Type B pancreatic cell (in vitro differentiated cells): Measurements from ENCODE around the gene NCEH1. TPM values are rescaled to one million over a fixed set of nuclear protein-coding genes. Genes with fewer than 3 reads are reported as not detected.
A peak's percentile ranks its signal among the peaks of the same experiment; 100 is the strongest.

ENCODE experiments used
- DNase-seq: peaks from one replicate; pipeline ENCODE4 v3.0.0; 2021; ENCODE audit warnings: mixed read lengths; ENCODE audit not compliant: unreplicated experiment; ENCODE audit errors: extremely low spot score
- H3K27ac Mint-ChIP-seq: 2 replicates; pipeline ENCODE4 v1.8.0; 2021; ENCODE audit warnings: mild to moderate bottlenecking, mixed read lengths
- H3K27me3 Mint-ChIP-seq: 2 replicates; pipeline ENCODE4 v1.8.0; 2021; ENCODE audit warnings: mixed read lengths
- H3K36me3 Mint-ChIP-seq: 2 replicates; pipeline ENCODE4 v1.8.0; 2021; ENCODE audit warnings: mixed read lengths
- H3K4me1 Mint-ChIP-seq: one replicate; pipeline ENCODE4 v1.8.0; 2021; ENCODE audit warnings: mixed read lengths; ENCODE audit not compliant: unreplicated experiment
- H3K4me3 Mint-ChIP-seq: 2 replicates; pipeline ENCODE4 v1.8.0; 2021; ENCODE audit warnings: mild to moderate bottlenecking, mixed read lengths
- H3K9me3 Mint-ChIP-seq: 2 replicates; pipeline ENCODE4 v1.8.0; 2021; ENCODE audit warnings: mixed read lengths
- total RNA-seq: library from RNA; stranded (reverse); gene quantifications from 2 replicates; pipeline ENCODE4 v1.2.1, GENCODE V29; 2021; ENCODE audit warnings: low replicate concordance
- TF ChIP-seq, protein P1 (sequence below): fragments of 200-600 bp; sonication (generic); conservative IDR thresholded peaks from 2 replicates; pipeline ENCODE4 v1.5.0; 2021; ENCODE audit warnings: antibody characterized with exemption, mild to moderate bottlenecking

The NCEH1 gene
- total RNA-seq, 1 donor from 2014 or later, result 7.0 TPM

DNA sequence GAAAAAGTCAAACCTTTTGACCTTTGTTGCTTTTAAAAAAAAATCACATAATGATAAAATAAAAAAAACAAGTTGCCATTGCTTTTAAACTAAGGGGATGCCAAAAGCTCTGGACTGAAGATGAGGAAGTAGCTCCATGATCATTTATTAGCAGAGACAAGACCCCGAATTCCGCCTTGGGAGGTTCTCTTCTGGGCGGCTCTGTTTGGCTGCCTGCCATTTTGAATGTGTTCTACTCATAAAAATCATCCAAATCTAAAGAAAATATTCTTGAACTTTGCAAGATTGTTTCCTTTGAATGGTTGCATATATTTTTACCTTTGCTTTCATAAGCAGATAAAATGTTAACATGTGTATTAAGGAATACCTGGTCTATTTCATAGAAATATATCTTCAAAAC, 63.8 kb downstream of the NCEH1 start:
- Mint-ChIP-seq H3K27me3 (no peaks in the 10 kb centered on the region), H3K9me3 (no peaks in the 10 kb centered on the region), H3K4me1 (peaks cover 6% of the 10 kb centered on the region), H3K36me3 (no peaks in the 10 kb centered on the region), H3K4me3 (no peak overlapping the region), H3K27ac (peak overlapping the region; percentile 79)
- TF ChIP-seq, protein P1, sequence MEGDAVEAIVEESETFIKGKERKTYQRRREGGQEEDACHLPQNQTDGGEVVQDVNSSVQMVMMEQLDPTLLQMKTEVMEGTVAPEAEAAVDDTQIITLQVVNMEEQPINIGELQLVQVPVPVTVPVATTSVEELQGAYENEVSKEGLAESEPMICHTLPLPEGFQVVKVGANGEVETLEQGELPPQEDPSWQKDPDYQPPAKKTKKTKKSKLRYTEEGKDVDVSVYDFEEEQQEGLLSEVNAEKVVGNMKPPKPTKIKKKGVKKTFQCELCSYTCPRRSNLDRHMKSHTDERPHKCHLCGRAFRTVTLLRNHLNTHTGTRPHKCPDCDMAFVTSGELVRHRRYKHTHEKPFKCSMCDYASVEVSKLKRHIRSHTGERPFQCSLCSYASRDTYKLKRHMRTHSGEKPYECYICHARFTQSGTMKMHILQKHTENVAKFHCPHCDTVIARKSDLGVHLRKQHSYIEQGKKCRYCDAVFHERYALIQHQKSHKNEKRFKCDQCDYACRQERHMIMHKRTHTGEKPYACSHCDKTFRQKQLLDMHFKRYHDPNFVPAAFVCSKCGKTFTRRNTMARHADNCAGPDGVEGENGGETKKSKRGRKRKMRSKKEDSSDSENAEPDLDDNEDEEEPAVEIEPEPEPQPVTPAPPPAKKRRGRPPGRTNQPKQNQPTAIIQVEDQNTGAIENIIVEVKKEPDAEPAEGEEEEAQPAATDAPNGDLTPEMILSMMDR, result no peak
- DNase-seq, result no peak

GRCh38 chr3:172646439-172647015, 64.3 kb downstream of the NCEH1 start:
- DNase-seq, result no peak
- H3K4me3 Mint-ChIP-seq, result peak overlapping the region; percentile 14

DNA sequence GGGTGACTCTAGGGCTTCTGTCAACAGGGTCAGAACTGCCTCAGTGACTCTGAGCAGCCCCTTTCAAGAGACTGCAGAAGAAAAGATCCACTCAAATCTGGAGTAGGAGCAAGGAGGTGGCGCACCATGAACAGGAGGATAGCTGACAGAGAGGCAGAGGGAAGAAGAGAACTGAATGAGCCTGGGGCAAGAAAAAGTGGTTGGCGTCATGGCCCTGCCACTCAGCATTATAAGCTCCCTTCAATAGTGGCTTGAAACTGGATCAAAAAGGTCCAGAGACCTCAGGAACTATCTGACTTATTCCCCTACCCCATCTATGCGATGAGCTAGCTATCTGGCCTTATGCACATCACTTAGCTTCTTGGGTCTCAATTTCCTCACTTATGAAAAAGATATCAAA, 66.6 kb downstream of the NCEH1 start:
- no peaks in the 10 kb centered on the region for H3K9me3 Mint-ChIP-seq
- DNase-seq, result no peak
- H3K4me3 Mint-ChIP-seq, result no peak overlapping the region
- H3K27ac Mint-ChIP-seq, result no peak overlapping the region
- H3K36me3 Mint-ChIP-seq, result no peaks in the 10 kb centered on the region
- peaks cover 6% of the 10 kb centered on the region for H3K4me1 Mint-ChIP-seq
- H3K27me3 Mint-ChIP-seq, result no peaks in the 10 kb centered on the region
- TF ChIP-seq, protein P1, result no peak

More at GRCh38 chr3:172646439-172647015, 64.3 kb downstream of the NCEH1 start:
- Mint-ChIP-seq H3K4me1 (peaks cover 6% of the 10 kb centered on the region), H3K9me3 (no peaks in the 10 kb centered on the region), H3K27me3 (no peaks in the 10 kb centered on the region), H3K36me3 (no peaks in the 10 kb centered on the region), H3K27ac (peak overlapping the region; percentile 79)
- TF ChIP-seq, protein P1, result no peak

DNA sequence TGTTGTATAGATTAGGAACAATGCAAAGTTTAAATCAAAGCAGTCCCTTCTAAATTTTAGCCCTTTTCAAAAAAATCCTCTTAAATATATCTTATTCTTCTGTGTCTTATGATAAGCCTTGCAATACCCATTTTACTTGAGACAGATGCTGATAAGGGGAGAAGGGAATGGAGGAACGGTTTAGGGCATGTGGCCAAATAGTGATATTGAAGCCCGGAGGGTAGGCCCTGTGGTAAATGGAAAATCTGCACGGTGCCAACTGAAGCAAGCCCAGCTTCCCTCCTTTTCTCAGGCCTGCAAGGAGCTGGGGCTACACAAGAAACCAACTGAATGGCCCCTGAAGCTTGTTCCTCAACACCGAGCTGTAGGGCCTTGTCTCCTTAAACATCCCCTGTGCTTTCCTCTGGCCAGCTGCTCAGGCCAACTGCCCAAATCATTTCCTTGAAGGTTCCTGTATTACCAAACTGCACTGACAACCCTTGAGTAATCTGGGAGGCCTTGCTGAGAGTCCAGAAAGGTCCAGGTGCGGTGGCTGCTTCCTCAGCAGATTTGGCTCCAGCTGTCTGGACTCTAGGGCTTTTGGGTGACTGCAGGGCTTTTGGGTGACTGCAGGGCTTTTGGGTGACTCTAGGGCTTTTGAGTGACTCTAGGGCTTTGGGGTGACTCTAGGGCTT, 67.2 kb downstream of the NCEH1 start:
- TF ChIP-seq, protein P1, result no peak
- no peaks in the 10 kb centered on the region for H3K27me3 Mint-ChIP-seq
- no peaks in the 10 kb centered on the region for H3K36me3 Mint-ChIP-seq
- H3K4me3 Mint-ChIP-seq, result no peak overlapping the region
- H3K4me1 Mint-ChIP-seq, result peaks cover 6% of the 10 kb centered on the region
- no peak overlapping the region for H3K27ac Mint-ChIP-seq
- H3K9me3 Mint-ChIP-seq, result no peaks in the 10 kb centered on the region
- no peak for DNase-seq

DNA sequence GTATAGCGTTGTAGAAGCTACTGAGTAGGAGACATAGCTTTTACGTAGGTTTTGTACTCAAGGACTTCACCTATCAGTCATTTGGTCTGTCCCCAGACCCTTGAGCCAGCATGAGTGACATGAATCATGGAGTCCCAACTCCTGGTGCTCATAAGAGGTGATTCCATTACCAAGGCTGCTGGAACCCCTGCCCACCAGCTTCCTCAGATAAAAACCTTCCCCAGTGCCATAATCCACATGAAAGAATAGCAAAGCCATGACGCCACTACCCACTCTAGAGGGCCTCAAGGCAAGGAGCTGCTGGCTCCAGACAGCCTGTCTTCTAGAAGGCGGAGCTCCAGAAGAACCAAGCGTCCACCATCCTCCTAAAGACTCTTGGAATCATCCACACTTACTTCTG, 69.6 kb downstream of the NCEH1 start:
- peaks cover 4% of the 10 kb centered on the region for H3K4me1 Mint-ChIP-seq
- TF ChIP-seq, protein P1, result no peak
- H3K36me3 Mint-ChIP-seq, result peaks cover 4% of the 10 kb centered on the region
- H3K27ac Mint-ChIP-seq, result no peak overlapping the region
- H3K9me3 Mint-ChIP-seq, result peaks cover 4% of the 10 kb centered on the region
- no peak overlapping the region for H3K4me3 Mint-ChIP-seq
- no peaks in the 10 kb centered on the region for H3K27me3 Mint-ChIP-seq
- DNase-seq, result no peak
